Omental fat pad (tissue), 4 donors: ENCODE data around the gene OPHN1. TPM values are rescaled to one million over a fixed set of nuclear protein-coding genes. Genes with fewer than 3 reads are reported as not detected.

Experiments
- ATAC-seq: fragments of 150-250 bp; one replicate; pipeline ENCODE4 v1.9.1; 2016; ENCODE audit warnings: mild to moderate bottlenecking, moderate library complexity; ENCODE audit not compliant: low FRiP score
- DNase-seq: peaks from one replicate; pipeline ENCODE4 v3.0.0-alpha.2; 2019; ENCODE audit warnings: low spot score
- total RNA-seq, 4 donors: library from RNA; depleted of rRNA; stranded (reverse); fragments of >200 nt; gene quantifications; one replicate each; pipeline ENCODE4 v1.1.0, GENCODE V29; 2016
- TF ChIP-seq, protein P1 (sequence below), 3 donors: fragments of 450-650 bp; IDR thresholded peaks; one replicate each; pipeline ENCODE4 v1.5.1; 2016 to 2017; ENCODE audit warnings: antibody characterized with exemption in 3 of 3, mild to moderate bottlenecking in 3 of 3, moderate library complexity in 2 of 3

OPHN1 gene
- total RNA-seq, 4 donors from 2014 or later, result 5.3 to 24.1 (median 6.6) TPM

DNA sequence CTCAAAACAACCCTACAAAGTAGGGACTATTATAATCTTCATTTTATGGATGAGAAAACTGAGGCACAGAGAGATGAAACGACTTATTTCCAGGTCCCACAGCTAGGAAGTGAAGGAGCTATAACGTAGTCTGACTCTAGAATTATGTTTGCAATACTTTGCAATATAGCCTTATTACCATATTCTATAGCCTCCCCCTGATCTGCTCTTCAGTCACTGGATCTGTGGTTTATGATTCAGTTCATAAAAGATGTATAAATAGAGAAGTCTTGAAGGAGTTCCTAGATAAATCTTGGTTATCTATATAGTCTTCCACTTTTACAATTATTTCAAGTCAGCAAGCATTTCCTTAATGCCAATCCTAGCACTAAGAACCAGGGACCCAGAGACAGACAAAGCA lies 57.5 kb downstream of the OPHN1 start:
- no peak for ATAC-seq
- TF ChIP-seq, protein P1, sequence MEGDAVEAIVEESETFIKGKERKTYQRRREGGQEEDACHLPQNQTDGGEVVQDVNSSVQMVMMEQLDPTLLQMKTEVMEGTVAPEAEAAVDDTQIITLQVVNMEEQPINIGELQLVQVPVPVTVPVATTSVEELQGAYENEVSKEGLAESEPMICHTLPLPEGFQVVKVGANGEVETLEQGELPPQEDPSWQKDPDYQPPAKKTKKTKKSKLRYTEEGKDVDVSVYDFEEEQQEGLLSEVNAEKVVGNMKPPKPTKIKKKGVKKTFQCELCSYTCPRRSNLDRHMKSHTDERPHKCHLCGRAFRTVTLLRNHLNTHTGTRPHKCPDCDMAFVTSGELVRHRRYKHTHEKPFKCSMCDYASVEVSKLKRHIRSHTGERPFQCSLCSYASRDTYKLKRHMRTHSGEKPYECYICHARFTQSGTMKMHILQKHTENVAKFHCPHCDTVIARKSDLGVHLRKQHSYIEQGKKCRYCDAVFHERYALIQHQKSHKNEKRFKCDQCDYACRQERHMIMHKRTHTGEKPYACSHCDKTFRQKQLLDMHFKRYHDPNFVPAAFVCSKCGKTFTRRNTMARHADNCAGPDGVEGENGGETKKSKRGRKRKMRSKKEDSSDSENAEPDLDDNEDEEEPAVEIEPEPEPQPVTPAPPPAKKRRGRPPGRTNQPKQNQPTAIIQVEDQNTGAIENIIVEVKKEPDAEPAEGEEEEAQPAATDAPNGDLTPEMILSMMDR (IDR thresholded peaks at IDR 0.05), result no peak
- no peak for DNase-seq

DNA sequence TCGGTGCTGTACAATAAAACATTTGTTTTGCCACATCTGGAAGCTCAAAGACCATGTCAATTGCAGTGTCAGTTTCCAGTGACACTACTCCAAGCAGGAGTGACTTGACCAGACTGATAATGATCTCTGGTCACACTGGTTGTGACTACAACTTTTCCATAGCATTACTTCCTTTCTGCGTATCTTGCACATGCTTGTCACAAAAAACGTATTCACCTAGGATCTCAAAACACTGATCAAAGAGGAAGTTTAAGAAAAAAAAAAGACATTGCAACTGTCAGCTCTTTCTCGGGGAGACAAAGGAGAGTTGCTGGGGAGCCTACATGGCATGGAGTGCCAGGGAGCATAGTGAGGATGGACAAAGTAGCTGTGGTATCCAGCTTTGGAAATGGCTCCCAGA lies 60.6 kb downstream of the OPHN1 start:
- ATAC-seq (no peak), DNase-seq (no peak)
- TF ChIP-seq, protein P1 (IDR thresholded peaks at IDR 0.05), result no peak

DNA sequence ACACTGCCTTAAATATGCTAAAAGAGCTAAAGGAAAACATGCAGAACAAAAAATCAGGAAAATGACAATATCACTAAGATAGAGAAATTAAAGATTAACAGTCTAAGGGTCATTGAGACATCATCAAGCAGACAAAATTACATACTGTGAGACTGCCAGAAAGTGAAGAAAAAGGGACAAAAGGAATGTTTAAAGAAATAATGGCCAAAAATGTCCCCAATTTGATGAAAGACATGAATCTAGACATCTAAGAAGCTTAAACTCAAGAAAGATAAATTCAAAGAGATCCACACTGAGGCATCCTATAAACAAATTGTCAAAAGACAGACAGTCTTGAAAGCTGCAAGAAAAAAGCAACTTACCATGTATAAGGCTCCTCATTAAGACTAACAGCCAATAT lies 63.7 kb downstream of the OPHN1 start:
- ATAC-seq (no peak), DNase-seq (no peak)
- TF ChIP-seq, protein P1 (IDR thresholded peaks at IDR 0.05), result no peak

DNA sequence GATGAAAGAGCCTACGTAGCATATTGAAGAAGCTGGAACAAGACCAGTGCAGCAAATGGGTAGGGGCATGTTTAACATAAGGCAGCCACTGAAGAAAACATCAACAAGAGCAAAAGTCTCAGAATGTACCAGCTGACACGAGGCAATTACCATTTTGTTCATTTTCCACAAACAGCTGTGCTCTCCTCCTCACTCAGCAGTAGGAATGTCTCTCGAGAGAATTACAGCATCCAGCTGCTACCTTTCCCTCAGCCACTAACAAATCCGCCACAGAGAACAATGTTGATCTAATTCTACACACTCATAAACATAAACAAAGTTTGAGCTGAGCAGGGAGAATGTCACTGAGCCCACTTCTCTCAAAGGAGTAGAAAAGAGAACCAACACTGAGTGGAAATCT lies 68.0 kb downstream of the OPHN1 start:
- DNase-seq (no peak), ATAC-seq (no peak)
- TF ChIP-seq, protein P1 (IDR thresholded peaks at IDR 0.05), result no peak

DNA sequence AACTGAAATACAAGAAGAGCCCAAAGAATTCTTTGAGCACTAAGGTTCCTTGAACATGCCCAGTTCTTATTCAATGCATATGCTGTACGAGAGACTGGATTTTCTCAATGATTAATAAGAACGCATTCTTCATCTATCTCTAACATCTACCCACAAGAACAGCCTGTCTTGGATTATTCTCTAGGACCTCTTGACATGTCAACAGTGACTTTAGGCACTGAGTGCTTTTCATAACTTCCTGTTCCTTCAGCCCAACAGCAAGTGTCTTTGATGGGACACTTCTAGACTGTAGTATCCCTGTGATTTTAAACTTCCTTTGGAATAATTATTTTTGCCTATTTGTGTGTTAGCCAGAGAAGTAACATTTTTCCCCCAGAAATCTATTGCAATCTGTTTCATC lies 69.3 kb downstream of the OPHN1 start:
- ATAC-seq, result no peak
- TF ChIP-seq, protein P1 (IDR thresholded peaks at IDR 0.05), result no peak
- DNase-seq, result no peak

DNA sequence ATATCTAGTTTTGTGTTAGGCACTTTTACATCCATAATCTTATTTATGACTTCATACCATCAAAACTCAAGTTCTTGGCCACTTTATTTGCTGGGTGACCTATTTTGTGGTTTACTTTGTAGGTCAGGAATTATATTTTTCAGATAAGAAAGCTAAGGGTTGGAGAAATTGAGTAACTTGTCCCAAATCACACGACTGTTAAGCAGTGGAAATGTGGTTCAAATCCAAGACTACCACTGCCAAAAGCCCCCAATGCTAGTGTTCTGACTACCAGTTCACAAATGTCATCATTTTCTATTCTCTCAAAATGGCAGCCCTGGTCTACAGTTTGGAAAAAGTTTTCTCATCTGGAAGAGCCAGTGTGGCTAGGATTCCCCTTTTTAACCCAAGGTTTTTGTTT lies 74.6 kb downstream of the OPHN1 start:
- ATAC-seq, result no peak
- TF ChIP-seq, protein P1 (IDR thresholded peaks at IDR 0.05), result no peak
- no peak for DNase-seq

DNA sequence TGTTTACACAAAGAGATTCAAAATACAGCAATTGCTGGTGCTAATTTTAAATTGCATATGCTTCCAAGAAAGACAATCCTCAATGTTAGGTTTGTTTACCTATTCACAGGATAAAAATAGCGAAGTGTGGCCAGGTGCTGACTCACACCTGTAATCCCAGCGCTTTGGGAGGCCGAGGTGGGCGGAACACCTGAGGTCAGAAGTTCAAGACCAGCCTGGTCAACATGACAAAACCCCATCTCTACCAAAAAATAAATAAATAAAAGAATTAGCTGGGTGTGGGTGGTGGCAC lies 77.7 kb downstream of the OPHN1 start:
- no peak for DNase-seq
- no peak for ATAC-seq
- TF ChIP-seq, protein P1 (IDR thresholded peaks at IDR 0.05), result no peak
